Bone marrow (tissue), 2 donors: Measurements from ENCODE around the gene KCNQ1.

Experiments
- DNase-seq, 2 donors: peaks; one replicate each; lab custom pipeline; 2025; lab: John Stamatoyannopoulos, UW

KCNQ1 gene

DNA sequence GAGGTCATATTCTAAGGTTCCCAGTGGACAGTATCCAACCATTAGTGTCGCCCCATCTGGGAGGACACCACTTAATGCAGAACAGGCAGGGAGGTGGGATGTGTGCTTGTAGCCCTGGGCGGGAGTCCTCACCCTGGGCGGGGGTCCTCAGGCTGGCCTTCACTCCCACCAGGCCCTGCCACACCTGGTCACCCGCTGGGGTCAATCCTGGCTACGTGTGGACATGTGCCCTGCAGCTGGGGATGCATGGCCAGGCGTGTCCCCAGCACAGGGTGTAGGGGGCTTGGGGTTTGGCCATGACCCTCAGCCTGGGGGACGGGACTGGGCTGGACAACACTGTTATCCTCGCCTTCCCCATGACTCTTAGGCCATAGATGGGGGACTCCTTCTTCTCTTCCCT, 19.3 kb upstream of the KCNQ1 start:
- DNase-seq = no peak

DNA sequence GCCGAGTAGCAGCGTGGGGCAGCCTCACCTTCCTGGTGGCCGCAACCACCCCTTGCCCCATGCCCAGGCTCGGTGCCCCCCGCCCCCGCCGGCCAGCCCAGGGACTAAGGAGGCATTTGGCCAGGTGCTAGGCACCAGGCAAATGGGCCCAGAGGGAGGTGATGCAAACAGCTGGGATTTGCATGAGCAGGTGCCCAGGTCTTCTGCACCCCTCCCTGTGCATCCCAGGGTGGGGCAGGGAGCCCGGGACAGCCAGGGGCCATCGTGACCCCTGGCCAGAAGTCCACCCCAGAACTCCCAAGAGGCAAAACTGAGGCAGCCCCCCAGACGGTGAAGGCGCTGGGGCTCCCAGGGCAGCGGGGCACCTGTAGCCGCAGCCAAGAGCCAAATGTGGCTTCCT, 18.6 kb upstream of the KCNQ1 start:
- DNase-seq = no peak

DNA sequence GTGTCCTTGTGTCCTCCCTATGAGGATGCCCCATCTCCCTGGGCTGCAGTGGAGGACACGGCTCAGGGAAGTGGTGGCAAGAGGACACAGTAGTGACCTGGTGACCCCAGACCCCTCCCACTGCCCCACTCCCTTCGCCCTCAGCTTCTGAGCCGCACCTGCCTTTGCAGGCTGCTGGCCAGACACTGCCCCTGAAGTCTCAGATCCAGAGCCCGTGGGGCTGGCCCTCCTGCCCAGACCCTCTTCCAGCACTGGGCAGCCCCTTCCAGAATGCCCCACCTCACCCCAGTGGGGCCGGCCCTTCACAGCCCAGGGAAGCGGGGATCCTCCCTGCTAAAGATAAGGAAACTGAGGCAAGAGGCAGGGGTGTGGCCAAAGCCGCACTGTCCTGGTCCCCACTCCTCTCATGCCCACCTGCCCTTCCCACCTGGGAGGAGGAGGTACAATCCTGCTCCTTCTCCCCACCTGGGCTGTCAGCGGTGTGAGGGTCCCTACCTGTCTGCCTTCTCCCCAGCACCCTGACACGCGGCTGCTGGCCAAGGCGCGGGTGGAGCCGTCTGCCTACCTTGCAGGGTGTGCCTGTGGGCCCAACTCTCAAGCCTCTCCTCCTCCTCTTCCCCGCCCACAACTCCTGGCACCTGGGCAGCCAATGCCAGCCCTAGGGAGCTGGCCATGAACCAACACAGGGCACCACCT, 17.8 kb upstream of the KCNQ1 start:
- DNase-seq = no peak

DNA sequence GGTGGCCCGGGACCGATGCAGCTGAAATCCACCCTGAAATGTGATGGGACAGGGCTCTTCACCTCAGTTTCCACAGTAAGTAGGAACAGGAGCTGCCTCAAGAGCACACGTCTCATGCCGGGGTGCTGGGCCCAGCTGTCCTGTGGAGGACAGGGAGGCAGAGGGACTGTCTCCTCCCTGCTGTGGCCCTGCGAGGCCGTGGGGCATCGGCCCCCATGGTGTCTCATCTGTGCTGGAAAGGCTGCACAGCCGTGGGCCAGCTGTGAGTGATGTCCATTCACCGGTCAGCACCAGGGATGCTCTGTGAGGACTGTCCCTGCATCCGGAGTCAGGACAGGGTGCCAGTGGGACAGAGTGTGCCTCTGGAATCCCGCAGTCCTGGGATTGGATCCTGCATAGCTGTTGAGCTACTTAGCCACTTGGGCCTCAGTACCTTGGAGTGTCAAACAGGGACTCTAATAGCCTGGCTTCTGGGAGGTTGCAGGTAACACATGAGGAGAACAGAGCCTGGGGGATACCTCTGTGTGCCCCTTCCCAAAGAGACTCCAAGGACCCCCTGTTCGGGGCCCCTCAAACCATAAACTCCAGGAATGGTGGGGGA, 17.0 kb upstream of the KCNQ1 start:
- no peak for DNase-seq

DNA sequence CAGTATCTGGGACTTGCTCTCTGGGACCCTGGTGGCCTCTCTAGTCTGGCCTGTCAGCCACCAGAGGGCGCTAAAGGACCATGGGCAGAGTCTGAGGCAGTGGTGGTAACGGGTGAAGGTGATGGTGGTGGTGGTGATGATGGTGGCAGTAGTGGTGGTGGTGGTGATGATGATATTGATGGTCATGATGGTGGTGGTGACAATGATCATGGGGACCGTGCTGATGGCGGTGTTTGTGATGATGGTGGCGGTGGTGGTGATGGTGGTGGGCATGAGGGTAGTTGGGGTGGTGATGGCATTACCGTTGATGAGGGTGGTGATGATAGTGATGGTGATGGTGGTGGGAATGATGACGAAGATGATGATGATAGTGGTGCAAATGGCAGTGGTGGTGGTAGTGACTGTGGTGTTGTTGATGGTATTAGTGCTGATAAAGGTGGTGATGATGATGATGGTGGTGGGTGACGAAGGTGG, 16.4 kb upstream of the KCNQ1 start:
- DNase-seq = peak; percentile 25 to 66

DNA sequence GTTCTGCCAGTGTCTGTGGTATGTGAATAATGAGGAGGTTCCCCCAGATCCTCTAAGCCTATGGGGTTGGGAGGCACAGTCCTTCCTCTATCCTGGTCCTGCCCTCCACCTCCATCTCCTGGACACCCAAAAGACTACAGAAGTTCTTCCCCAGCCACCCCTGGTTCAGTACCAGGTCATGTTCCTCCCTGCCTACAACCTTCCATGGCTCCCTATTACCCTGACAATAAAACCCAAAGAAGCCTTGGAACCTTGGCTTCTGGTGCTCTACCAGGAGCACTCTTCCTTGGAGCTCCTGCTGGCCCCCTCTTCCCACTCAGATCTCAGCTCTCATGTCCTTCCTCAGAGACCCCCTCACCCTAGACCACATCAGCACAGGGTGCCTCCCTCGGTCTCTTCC, 13.4 kb upstream of the KCNQ1 start:
- DNase-seq = no peak

DNA sequence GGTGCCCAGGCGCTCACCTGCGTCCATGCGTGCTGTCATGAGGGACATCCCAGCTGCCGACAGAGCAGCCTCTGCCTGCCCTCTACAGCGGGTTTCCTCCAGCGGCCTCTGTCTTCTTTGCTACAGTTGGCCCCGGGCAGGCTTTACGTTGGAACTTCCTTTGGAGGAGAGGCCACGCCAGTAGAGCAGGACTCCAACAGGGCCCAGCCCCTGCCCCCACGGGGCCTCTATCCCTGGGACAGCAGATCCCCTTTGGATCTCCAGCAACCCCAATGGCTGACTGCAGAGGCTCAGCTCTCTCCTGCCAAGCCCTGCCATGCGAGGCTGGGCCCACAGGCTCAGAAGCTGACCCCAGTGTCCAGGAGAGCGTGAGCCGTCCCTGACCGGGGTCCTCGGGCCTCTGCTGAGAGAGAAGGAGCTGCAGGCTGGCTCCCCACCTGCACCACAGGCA, 12.6 kb upstream of the KCNQ1 start:
- no peak for DNase-seq

DNA sequence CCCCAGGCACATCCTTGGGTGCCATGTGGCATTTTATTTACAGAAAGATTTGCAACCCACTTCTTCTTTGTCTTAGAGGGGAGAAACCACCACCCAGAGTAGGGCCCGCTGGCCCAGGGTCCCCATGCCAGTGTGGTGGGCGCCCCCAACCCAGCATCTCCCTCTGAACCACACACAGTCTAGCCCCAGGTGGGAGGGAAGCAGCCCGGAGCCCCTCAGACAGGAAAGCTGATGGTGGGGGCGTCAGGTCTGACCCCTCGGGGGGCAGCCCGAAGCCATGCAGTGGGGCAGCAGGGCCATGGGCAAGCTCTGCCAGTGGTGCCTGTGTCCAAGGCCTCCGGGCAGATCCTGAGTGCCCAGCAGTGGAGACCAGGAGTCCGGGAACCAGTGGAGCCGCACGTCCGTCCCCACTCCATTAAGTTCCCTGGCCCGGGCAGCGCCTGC, 12.2 kb upstream of the KCNQ1 start:
- DNase-seq = no peak

DNA sequence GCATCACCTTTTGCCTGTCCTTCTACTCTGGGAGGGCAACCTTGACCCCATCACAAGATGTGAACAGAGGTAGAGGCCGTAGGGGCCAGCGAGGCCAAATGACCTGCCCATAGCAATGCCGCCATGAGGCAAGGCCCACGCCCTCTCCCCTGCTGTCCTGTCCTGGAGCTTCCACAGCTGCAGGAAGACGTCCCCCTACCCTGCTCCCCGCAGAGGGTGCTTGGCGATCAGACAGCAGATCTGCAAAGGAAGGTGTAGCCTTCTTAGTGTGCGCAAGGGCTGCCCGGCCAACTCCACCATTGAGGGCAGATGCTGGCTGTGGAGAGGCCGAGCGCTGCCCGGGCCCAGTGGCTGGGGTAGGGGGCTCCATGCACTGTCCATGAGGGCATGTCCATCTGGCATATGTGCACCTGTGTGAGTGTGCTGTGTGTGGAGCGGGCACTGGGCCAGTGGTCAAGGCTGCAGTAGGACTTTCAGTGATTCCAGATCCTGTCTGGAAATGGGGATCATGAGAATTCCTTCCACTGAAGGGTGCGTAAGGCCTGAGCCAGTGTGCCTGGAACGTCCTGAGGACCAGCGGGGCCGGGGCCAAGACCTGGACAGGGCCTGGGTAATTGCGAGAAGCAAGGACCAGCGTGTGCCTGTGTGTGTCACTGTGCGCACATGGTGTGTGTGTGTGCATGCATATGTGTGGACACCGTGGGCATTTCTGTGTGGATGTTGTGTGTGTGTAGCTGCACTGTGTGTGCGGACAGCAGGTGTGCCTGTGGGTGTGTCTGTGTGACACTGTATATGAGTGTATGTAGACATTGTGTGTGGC, 11.5 kb upstream of the KCNQ1 start:
- DNase-seq = no peak

DNA sequence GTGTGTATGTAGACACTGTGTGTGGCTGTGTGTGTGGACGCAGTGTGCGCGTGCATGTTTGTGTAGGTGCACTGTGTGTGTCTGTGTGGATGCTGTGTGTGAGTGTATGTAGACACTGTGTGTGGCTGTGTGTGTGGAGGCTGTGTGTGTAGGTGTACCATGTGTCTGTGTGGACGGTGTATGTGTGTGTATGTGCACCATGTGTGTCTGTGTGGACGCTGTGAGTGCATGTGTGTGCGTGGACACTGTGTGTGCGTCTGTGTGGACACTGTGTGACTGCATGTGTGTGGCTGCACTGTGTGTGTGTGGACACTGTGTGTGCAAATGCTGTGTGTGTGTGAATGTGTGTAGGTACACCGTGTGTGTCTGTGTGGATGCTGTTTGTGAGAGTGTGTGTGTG, 10.8 kb upstream of the KCNQ1 start:
- no peak for DNase-seq

DNA sequence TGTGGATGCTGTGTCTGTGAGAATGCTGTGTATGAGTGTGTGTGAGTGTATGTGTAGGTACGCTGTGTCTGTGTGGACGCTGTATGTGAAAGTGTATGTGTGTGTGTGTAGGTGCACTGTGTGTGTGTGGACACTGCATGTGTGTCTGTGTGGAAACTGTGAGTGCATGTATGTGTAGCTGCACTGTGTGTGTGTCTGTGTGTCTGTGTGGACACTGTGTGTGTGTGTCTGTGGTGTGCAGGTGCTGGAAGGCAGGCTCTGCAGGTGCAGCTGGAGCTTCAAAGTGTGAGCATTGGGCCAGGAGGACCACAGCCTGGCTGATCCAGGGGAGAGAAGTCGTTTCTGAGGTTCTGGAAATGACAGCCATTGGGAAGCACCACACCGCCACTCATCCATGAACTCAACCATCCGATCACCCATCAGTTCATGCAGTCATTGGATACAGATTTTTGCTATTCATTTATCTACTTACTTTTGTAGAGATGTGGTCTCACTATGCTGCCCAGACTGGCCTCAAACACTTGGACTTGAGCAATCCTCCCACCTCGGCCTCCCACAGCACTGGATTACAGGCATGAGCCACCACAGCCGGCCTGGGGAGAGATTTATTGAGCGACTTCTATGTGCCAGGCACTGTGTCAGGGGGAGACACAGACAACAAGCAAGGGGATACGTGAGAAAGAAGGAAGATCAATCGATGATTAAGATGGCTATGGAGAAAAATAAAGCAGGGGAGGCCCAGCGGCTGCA, 10.1 kb upstream of the KCNQ1 start:
- DNase-seq = no peak

DNA sequence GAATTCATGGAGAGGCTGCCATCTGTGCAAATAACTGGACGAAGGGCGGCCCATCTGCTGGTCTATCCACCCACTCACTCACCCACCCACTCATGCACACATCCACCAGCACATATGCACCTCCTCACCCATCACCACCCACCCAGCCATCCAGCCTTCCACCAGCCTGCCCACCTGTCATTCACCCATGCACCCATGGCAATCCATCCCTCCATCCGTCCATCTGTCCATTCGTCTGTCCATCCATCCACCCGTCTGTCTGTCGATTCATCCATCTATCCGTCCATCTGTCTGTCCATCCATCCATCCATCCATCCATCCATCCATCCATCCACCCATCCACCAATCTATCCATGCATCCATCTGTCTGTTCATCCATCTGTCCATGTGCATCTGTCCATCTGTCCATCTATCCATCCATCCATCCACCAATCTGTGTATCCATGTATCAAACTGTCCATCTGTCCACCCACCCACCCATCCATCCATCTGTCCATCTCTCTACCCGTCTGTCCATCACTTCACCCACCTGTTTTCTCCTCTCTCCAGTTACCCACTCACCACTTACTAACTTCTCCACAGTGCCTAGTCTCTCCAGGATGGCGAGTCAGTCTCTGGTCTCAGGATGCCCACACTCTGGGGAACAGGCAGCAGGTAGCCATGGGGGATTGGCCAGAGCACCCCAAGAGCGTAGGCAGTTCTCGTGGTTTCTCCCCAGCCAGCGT, 9.4 kb upstream of the KCNQ1 start:
- no peak for DNase-seq

DNA sequence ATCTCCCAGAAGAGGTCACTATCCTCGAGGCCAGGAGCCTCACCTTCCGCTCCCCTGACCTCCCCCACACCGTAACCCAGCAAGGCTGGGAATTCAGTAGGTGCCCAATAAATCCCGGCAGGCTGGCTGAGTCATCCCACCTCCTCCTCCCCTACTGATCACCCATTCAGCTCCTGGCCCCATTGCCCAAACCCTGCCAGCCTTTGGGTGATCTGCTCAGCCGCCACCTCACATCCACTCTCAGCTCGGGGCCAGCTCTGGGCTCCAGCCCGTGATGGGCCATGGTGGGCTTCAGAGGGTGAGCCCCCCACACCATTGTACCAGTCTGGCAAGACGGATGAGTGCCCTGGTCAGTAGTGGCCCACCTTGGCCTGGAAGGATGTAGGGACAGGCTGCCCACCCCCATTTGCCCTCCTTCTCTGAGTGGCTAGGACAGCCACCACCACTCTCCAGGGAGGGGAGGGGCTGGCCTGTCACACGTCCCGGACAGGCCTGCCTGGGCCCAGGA, 8.7 kb upstream of the KCNQ1 start:
- DNase-seq = no peak

DNA sequence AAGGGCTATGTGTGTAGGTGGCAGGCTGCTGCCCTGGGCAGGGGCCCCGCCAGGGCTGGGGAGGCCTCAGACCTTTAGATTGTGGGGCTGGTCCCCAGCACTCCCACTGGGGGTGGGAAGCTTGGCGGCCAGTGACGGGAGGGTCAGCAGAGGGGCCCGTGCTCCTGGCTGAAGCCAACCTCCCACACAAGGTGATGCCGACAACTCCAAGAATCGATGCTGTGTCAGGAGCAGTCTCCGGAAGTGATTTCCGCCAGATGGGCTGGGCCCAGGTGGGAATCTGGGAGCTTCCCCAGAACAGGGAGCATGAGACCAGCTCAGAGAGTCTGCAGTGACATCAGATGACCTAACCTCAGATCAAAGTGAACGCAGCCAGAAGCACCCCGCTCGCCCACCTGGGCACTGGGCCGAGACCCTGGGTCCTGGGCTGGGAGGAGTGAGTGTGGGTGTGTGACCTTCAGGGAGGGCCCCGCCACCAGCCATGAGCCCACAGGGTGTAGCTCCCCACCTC, 8.2 kb upstream of the KCNQ1 start:
- DNase-seq = no peak

DNA sequence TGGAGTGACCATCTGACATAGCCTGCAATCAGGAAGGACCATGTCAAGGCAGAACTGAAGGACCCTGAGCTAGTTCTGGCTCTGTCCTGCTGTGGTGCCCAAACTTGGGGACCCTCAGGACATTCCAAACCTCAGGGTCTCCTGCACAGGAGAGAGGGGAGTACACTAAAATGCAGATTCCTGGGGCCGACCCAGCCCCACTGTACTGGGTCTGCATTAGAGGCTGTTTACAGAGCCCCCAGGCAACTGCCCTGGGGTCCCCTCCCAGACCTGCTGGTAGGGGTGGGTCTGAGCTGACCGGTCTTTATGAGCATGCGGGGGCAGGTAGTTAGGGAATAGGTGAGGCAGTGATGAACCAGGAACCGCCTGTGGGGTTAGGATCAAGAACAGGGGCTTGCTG, 7.3 kb upstream of the KCNQ1 start:
- no peak for DNase-seq

DNA sequence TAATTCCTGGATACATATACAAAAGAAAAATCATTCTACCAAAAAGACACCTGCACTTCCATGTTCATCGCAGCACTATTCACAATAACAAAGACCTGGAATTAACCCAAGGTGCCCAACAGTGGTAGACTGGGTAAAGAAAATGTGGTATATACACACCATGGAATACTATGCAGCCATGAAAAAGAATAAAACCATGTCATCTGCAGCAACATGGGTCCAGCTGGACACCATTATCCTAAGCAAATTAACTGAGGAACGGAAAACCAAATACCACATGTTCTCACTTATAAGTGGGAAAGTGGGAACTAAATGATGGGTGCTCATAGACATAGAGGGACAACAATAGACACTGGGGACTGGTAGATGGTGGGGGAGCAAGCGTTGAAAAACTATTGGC, 5.0 kb upstream of the KCNQ1 start:
- DNase-seq = no peak

DNA sequence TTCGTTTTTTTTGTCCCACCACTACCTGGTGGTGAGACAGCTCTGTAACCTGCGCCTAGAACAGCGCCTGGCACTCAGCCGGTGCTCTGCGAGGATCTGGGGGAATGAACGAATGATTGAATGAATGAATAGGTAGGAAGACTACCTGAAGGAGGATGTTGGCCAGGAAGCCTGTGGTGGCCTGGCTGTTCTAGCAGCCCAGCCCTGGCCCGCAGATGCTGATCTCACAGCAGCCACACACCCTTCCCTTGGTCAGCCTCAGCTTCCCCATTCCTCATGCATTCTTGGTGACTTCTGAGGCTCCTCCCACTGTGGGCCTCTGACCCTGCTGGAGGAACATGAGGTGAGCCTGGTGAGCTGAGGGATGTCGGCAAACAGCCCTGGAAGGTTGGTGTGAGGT, 4.2 kb upstream of the KCNQ1 start:
- no peak for DNase-seq

DNA sequence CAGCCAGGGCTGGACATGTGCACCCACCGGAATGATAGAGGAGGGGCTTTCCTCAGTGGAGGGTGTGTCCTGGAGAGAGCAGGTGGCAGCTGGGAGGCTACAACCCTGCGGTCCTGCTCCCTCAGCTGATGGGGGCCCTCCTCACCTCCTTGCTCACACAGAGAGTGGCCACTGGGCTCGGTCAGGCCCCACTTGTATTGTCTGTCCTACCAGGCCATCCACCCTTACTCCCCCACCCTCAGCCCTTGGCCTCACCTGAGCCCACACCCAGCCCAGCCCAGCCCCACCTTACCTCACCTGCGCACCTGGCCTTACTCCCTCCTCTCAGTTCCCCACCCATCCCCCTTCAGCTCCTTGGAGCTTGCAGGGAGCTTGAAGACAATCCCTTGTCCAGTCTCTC, 3.6 kb upstream of the KCNQ1 start:
- no peak for DNase-seq

DNA sequence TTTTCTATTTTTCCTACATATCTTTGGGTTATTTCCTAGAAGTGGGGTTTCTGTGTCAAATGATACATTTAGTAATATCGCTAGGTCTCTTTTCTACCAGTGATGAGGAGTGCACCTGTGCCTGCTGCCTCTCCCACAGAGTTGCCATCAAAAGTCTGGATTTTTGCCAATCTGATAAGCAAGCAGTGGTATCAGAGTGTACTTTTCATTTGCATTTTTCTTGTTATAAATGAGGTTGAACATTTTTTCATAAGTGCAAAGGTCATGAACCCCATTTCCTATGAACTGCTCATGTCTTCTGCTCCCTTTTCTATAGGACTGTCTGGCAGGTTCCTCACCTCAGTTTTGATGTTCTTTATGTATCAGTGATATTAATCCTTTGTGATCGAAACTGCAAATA, 2.2 kb upstream of the KCNQ1 start:
- no peak for DNase-seq

DNA sequence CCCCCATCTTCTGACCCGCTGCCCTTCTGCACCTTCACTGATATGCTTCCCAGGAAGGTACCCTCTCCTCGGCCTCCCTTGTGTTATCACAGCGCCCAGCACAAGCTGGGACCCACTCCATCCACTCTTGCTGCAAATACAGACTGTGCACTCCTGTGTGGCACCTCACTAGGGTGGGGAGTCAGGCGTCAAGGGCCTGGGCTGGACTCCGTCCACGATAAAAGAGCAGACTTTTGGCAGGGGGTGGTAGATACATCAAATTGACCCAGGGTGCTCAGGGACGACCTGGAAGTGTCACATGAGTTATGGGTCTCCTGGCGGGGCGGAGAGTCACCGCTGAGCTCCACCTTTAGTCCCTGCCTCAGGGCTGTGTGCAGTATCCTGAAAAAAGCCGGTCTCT, 1.4 kb upstream of the KCNQ1 start:
- DNase-seq = no peak
